Measurements from ENCODE around the gene CFAP58. TPM values are rescaled to one million over a fixed set of nuclear protein-coding genes. Genes with fewer than 3 reads are reported as not detected.

CFAP58 gene
- total RNA-seq, 5 donors from 2014 or later (not counting 1 experiment from before 2014, with no cell fraction given): not detected

GRCh38 chr10:104308439-104308903 lies 45.2 kb upstream of the CFAP58 start:
- DNase-seq (peak in 10 of 35 experiments; percentile 23 to 58 (median 36)), ATAC-seq (replicated peaks in 1 of 4) (peak; percentile 59 to 72 (median 67))
- H3K36me3 ChIP-seq (ENCODE audit: control insufficient read depth in 2 of 2, extremely low read depth in 1 of 2, insufficient read depth in 1 of 2, low read length in 1 of 2): peaks cover 18 to 26% of the 10 kb centered on the region in 2 donors
- Mint-ChIP-seq H3K27ac (peak overlapping the region; percentile 75 to 83), H3K4me1 (peaks cover 81 to 84% (median 83%) of the 10 kb centered on the region in 3 donors), H3K36me3 (peaks cover 18% of the 10 kb centered on the region), H3K4me3 (peak overlapping the region; percentile 52 to 65 (median 53)), H3K9me3 (no peaks in the 10 kb centered on the region), H3K27me3 (no peaks in the 10 kb centered on the region)
- H3K27me3 ChIP-seq (replicated peaks in 1 of 2; ENCODE audit: control insufficient read depth in 2 of 2, extremely low read depth in 1 of 2, insufficient read depth in 2 of 2, low read length in 1 of 2): no peaks in the 10 kb centered on the region
- ChIA-PET CTCF (interaction anchor here (1.5 to 4.6 kb wide), 3 partner anchors 15 to 42 kb away, joined by 5 to 89 read pairs (median 67); no protein-coding TSS in a partner anchor), POLR2A (no interaction called here)
- peak overlapping the region; percentile 21 for H3K27ac ChIP-seq (ENCODE audit: low read length)
- no peaks in the 10 kb centered on the region for H3K9me3 ChIP-seq
- WGBS (ENCODE audit: insufficient coverage): 0% methylated on average over 4 of the region's 4 CpGs
- H3K4me1 ChIP-seq (ENCODE audit: control insufficient read depth in 1 of 2, extremely low read depth in 1 of 2, insufficient read depth in 2 of 2, low read length in 2 of 2): peaks cover 61 to 72% of the 10 kb centered on the region in 2 experiments
- H3K4me3 ChIP-seq (ENCODE audit: control insufficient read depth in 1 of 2, extremely low read depth in 1 of 2, low read length in 1 of 2): no peak overlapping the region

GRCh38 chr10:104309980-104310978 lies 43.4 kb upstream of the CFAP58 start:
- Histone ChIP-seq H3K9me3 (no peaks in the 10 kb centered on the region), H3K4me3 (ENCODE audit: control insufficient read depth in 1 of 2, extremely low read depth in 1 of 2, low read length in 1 of 2) (no peak overlapping the region), H3K4me1 (ENCODE audit: control insufficient read depth in 1 of 2, extremely low read depth in 1 of 2, insufficient read depth in 2 of 2, low read length in 2 of 2) (peaks cover 50 to 55% of the 10 kb centered on the region in 2 experiments), H3K27me3 (replicated peaks in 1 of 2; ENCODE audit: control insufficient read depth in 2 of 2, extremely low read depth in 1 of 2, insufficient read depth in 2 of 2, low read length in 1 of 2) (no peaks in the 10 kb centered on the region), H3K36me3 (ENCODE audit: control insufficient read depth in 2 of 2, extremely low read depth in 1 of 2, insufficient read depth in 1 of 2, low read length in 1 of 2) (peaks cover 22 to 44% of the 10 kb centered on the region in 2 donors), H3K27ac (ENCODE audit: low read length) (no peak overlapping the region)
- 98% methylated on average over 4 of the region's 15 CpGs for WGBS (ENCODE audit: insufficient coverage)
- H3K9me3 Mint-ChIP-seq: no peaks in the 10 kb centered on the region
- ATAC-seq (replicated peaks in 1 of 4): no peak
- H3K27me3 Mint-ChIP-seq: no peaks in the 10 kb centered on the region
- ChIA-PET POLR2A (no interaction called here), CTCF (interaction anchor here in 1 of 2 donors (0.7 to 2.3 kb wide), 4 partner anchors 15 to 41 kb away, joined by 3 to 8 read pairs (median 3); no protein-coding TSS in a partner anchor)
- peak overlapping the region in 1 of 3 donors; percentile 65 for H3K4me3 Mint-ChIP-seq
- peaks cover 21% of the 10 kb centered on the region for H3K36me3 Mint-ChIP-seq
- H3K4me1 Mint-ChIP-seq: peaks cover 67 to 70% (median 69%) of the 10 kb centered on the region in 3 donors
- peak overlapping the region; percentile 55 to 56 for H3K27ac Mint-ChIP-seq
- peak in 1 of 35 experiments; percentile 12 for DNase-seq

- Mint-ChIP-seq H3K4me3 (no peak overlapping the region), H3K36me3 (peaks cover 27% of the 10 kb centered on the region), H3K4me1 (peaks cover 58 to 61% (median 61%) of the 10 kb centered on the region in 3 donors), H3K9me3 (no peaks in the 10 kb centered on the region), H3K27me3 (no peaks in the 10 kb centered on the region), H3K27ac (peak overlapping the region; percentile 28 to 70)
- Histone ChIP-seq H3K4me3 (ENCODE audit: control insufficient read depth in 1 of 2, extremely low read depth in 1 of 2, low read length in 1 of 2) (no peak overlapping the region), H3K9me3 (no peaks in the 10 kb centered on the region), H3K27me3 (replicated peaks in 1 of 2; ENCODE audit: control insufficient read depth in 2 of 2, extremely low read depth in 1 of 2, insufficient read depth in 2 of 2, low read length in 1 of 2) (no peaks in the 10 kb centered on the region), H3K36me3 (ENCODE audit: control insufficient read depth in 2 of 2, extremely low read depth in 1 of 2, insufficient read depth in 1 of 2, low read length in 1 of 2) (peaks cover 22 to 54% of the 10 kb centered on the region in 2 donors), H3K27ac (ENCODE audit: low read length) (no peak overlapping the region), H3K4me1 (ENCODE audit: control insufficient read depth in 1 of 2, extremely low read depth in 1 of 2, insufficient read depth in 2 of 2, low read length in 2 of 2) (peaks cover 43 to 45% of the 10 kb centered on the region in 2 experiments)
- DNase-seq: no peak
- ChIA-PET CTCF (interaction anchor here (0.9 to 2.3 kb wide), 4 partner anchors 16 to 40 kb away, joined by 3 to 8 read pairs (median 6); no protein-coding TSS in a partner anchor), POLR2A (no interaction called here)
- no peak for ATAC-seq (replicated peaks in 1 of 4)
- 94% methylated on average over 4 of the region's 5 CpGs for WGBS (ENCODE audit: insufficient coverage)
Observed at GRCh38 chr10:104311184-104311720, 42.4 kb upstream of the CFAP58 start.

- POLR2A ChIA-PET: no interaction called here
- Histone ChIP-seq H3K36me3 (ENCODE audit: control insufficient read depth in 2 of 2, extremely low read depth in 1 of 2, insufficient read depth in 1 of 2, low read length in 1 of 2) (peaks cover 28 to 72% of the 10 kb centered on the region in 2 donors), H3K4me3 (ENCODE audit: control insufficient read depth in 1 of 2, extremely low read depth in 1 of 2, low read length in 1 of 2) (no peak overlapping the region), H3K27me3 (replicated peaks in 1 of 2; ENCODE audit: control insufficient read depth in 2 of 2, extremely low read depth in 1 of 2, insufficient read depth in 2 of 2, low read length in 1 of 2) (no peaks in the 10 kb centered on the region), H3K9me3 (no peaks in the 10 kb centered on the region), H3K27ac (ENCODE audit: low read length) (no peak overlapping the region), H3K4me1 (ENCODE audit: control insufficient read depth in 1 of 2, extremely low read depth in 1 of 2, insufficient read depth in 2 of 2, low read length in 2 of 2) (peaks cover 29 to 32% of the 10 kb centered on the region in 2 experiments)
- ATAC-seq (replicated peaks in 1 of 4): peak in 1 of 4 experiments; percentile 5
- 96% methylated on average over 43 of the region's 43 CpGs for WGBS (ENCODE audit: insufficient coverage)
- CTCF ChIA-PET: no interaction called here
- H3K4me1 Mint-ChIP-seq: peaks cover 54 to 58% (median 56%) of the 10 kb centered on the region in 3 donors
- H3K27ac Mint-ChIP-seq: no peak overlapping the region
- no peak for DNase-seq
- H3K9me3 Mint-ChIP-seq: no peaks in the 10 kb centered on the region
- no peak overlapping the region for H3K4me3 Mint-ChIP-seq
- H3K27me3 Mint-ChIP-seq: no peaks in the 10 kb centered on the region
- peaks cover 42% of the 10 kb centered on the region for H3K36me3 Mint-ChIP-seq
Observed at GRCh38 chr10:104314591-104315485, 38.8 kb upstream of the CFAP58 start.

GRCh38 chr10:104315486-104315921 lies 38.1 kb upstream of the CFAP58 start:
- Histone ChIP-seq H3K4me1 (ENCODE audit: control insufficient read depth in 1 of 2, extremely low read depth in 1 of 2, insufficient read depth in 2 of 2, low read length in 2 of 2) (peaks cover 31% of the 10 kb centered on the region in 2 experiments), H3K4me3 (ENCODE audit: control insufficient read depth in 1 of 2, extremely low read depth in 1 of 2, low read length in 1 of 2) (no peak overlapping the region), H3K36me3 (ENCODE audit: control insufficient read depth in 2 of 2, extremely low read depth in 1 of 2, insufficient read depth in 1 of 2, low read length in 1 of 2) (peaks cover 28 to 69% of the 10 kb centered on the region in 2 donors), H3K9me3 (no peaks in the 10 kb centered on the region), H3K27ac (ENCODE audit: low read length) (no peak overlapping the region), H3K27me3 (replicated peaks in 1 of 2; ENCODE audit: control insufficient read depth in 2 of 2, extremely low read depth in 1 of 2, insufficient read depth in 2 of 2, low read length in 1 of 2) (no peaks in the 10 kb centered on the region)
- peaks cover 53 to 58% (median 56%) of the 10 kb centered on the region in 3 donors for H3K4me1 Mint-ChIP-seq
- ChIA-PET CTCF (interaction anchor here in 1 of 2 donors (1.1 kb wide), 1 partner anchor 12 kb away, joined by 3 read pairs; no protein-coding TSS in a partner anchor), POLR2A (no interaction called here)
- DNase-seq: no peak
- 98% methylated on average over 22 of the region's 22 CpGs for WGBS (ENCODE audit: insufficient coverage)
- H3K36me3 Mint-ChIP-seq: peaks cover 40% of the 10 kb centered on the region
- H3K27me3 Mint-ChIP-seq: no peaks in the 10 kb centered on the region
- H3K9me3 Mint-ChIP-seq: no peaks in the 10 kb centered on the region
- H3K27ac Mint-ChIP-seq: no peak overlapping the region
- peak in 1 of 4 experiments; percentile 17 for ATAC-seq (replicated peaks in 1 of 4)
- H3K4me3 Mint-ChIP-seq: no peak overlapping the region

Measured in T-cell (primary cell).